Thyroid gland (tissue), 4 donors: ENCODE results near the gene FAM131C.

Source experiments
- POLR2A ChIP-seq, 2 donors: fragments of 450-650 bp; IDR thresholded peaks; one replicate each; pipeline ENCODE4 v1.6.1; 2017; ENCODE audit warnings: antibody characterized with exemption in 2 of 2, mild to moderate bottlenecking in 2 of 2, moderate library complexity in 1 of 2
- TF ChIP-seq, protein P1 (sequence below), 6 experiments: fragments of 200-600 bp in 3 of 6; fragments of 450-650 bp in 3 of 6; sonication (generic) in 3 of 6; IDR thresholded peaks; one replicate each; pipeline ENCODE4 v1.5.1; 2016 to 2019; ENCODE audit warnings: antibody characterized with exemption in 6 of 6, mild to moderate bottlenecking in 2 of 6, inconsistent platforms in 1 of 6, moderate library complexity in 1 of 6

GRCh38 chr1:16082283-16083038, 9.0 kb upstream of the FAM131C start:
- TF ChIP-seq, protein P1, sequence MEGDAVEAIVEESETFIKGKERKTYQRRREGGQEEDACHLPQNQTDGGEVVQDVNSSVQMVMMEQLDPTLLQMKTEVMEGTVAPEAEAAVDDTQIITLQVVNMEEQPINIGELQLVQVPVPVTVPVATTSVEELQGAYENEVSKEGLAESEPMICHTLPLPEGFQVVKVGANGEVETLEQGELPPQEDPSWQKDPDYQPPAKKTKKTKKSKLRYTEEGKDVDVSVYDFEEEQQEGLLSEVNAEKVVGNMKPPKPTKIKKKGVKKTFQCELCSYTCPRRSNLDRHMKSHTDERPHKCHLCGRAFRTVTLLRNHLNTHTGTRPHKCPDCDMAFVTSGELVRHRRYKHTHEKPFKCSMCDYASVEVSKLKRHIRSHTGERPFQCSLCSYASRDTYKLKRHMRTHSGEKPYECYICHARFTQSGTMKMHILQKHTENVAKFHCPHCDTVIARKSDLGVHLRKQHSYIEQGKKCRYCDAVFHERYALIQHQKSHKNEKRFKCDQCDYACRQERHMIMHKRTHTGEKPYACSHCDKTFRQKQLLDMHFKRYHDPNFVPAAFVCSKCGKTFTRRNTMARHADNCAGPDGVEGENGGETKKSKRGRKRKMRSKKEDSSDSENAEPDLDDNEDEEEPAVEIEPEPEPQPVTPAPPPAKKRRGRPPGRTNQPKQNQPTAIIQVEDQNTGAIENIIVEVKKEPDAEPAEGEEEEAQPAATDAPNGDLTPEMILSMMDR (IDR thresholded peaks at IDR 0.05): peak; percentile 68 to 85 (median 72)
- no peak for TF ChIP-seq POLR2A (IDR thresholded peaks at IDR 0.05)
